ENCODE data around the gene UNC13B. TPM values are rescaled to one million over a fixed set of nuclear protein-coding genes. Genes with fewer than 3 reads are reported as not detected.
"Not testable (repeated sequence)": the region's sequence is repeated elsewhere in the genome, so short reads cannot be mapped to it uniquely, and the experiment has no call there.

The UNC13B gene
- total RNA-seq, 1 experiment from 2014 or later, result 9.8 TPM

- Histone ChIP-seq H3K79me2 (ENCODE audit: low read length) (no peaks in the 10 kb centered on the region), H3K27ac (ENCODE audit: low read length) (no peak overlapping the region), H3K4me3 (ENCODE audit: low read length) (no peak overlapping the region), H3K9ac (ENCODE audit: low read length) (no peak overlapping the region), H3F3A (ENCODE audit: low read length, unreplicated experiment) (no peaks in the 10 kb centered on the region), H3K27me3 (ENCODE audit: low read length) (no peaks in the 10 kb centered on the region), H2AFZ (ENCODE audit: low read length) (no peak overlapping the region), H4K20me1 (ENCODE audit: low read length) (no peaks in the 10 kb centered on the region), H3K4me1 (ENCODE audit: insufficient read depth, low read length) (no peaks in the 10 kb centered on the region), H3K36me3 (ENCODE audit: low read depth, low read length) (no peaks in the 10 kb centered on the region), H3K9me2 (replicated peaks; ENCODE audit: low read length) (no peaks in the 10 kb centered on the region), H3K4me2 (ENCODE audit: low read length) (no peak overlapping the region), H3K9me3 (ENCODE audit: low read length) (no peaks in the 10 kb centered on the region)
- intact Hi-C loops (cut with micrococcal nuclease), result no loop called here
- ChIA-PET POLR2A (ENCODE audit: unreplicated experiment) (no interaction called here), CTCF (no interaction called here)
- BruUV-seq (replicated peaks), result no TSS peak
- ATAC-seq, result no peak
- no peak for DNase-seq
- TF ChIP-seq EZH2 (IDR thresholded peaks at IDR 0.05; ENCODE audit: low read length, unreplicated experiment) (no peak), CTCF (conservative IDR thresholded peaks at IDR 0.05; ENCODE audit: low read depth, low read length) (no peak), EZH2phosphoT487 (IDR thresholded peaks at IDR 0.05; ENCODE audit: borderline replicate concordance, low read length) (no peak)
These were observed 24.9 kb upstream of the UNC13B start for GRCh38 chr9:35136866-35137265.

GRCh38 chr9:35140093-35140492 lies 21.7 kb upstream of the UNC13B start:
- no TSS peak for BruUV-seq (replicated peaks)
- H3K4me1 ChIP-seq (ENCODE audit: insufficient read depth, low read length), result no peaks in the 10 kb centered on the region
- no peaks in the 10 kb centered on the region for H3K36me3 ChIP-seq (ENCODE audit: low read depth, low read length)
- H3F3A ChIP-seq (ENCODE audit: low read length, unreplicated experiment), result no peaks in the 10 kb centered on the region
- H4K20me1 ChIP-seq (ENCODE audit: low read length), result no peaks in the 10 kb centered on the region
- no peak overlapping the region for H3K27ac ChIP-seq (ENCODE audit: low read length)
- H3K9ac ChIP-seq (ENCODE audit: low read length), result no peak overlapping the region
- H3K79me2 ChIP-seq (ENCODE audit: low read length), result no peaks in the 10 kb centered on the region
- POLR2A ChIA-PET (ENCODE audit: unreplicated experiment), result no interaction called here
- no peak overlapping the region for H2AFZ ChIP-seq (ENCODE audit: low read length)
- H3K27me3 ChIP-seq (ENCODE audit: low read length), result no peaks in the 10 kb centered on the region
- intact Hi-C loops (cut with micrococcal nuclease), result no loop called here
- H3K4me3 ChIP-seq (ENCODE audit: low read length), result no peak overlapping the region
- ATAC-seq (no peak), DNase-seq (no peak)
- no peaks in the 10 kb centered on the region for H3K9me2 ChIP-seq (replicated peaks; ENCODE audit: low read length)
- 0 out of 2 replicates have a peak, but pooled peaks cover 5% of the 10 kb centered on the region for H3K9me3 ChIP-seq (ENCODE audit: low read length)
- TF ChIP-seq CTCF (conservative IDR thresholded peaks at IDR 0.05; ENCODE audit: low read depth, low read length) (no peak), EZH2 (IDR thresholded peaks at IDR 0.05; ENCODE audit: low read length, unreplicated experiment) (no peak), EZH2phosphoT487 (IDR thresholded peaks at IDR 0.05; ENCODE audit: borderline replicate concordance, low read length) (no peak)
- H3K4me2 ChIP-seq (ENCODE audit: low read length), result no peak overlapping the region
- CTCF ChIA-PET, result no interaction called here

GRCh38 chr9:35142037-35142436 lies 19.8 kb upstream of the UNC13B start:
- Histone ChIP-seq H3K79me2 (ENCODE audit: low read length) (no peaks in the 10 kb centered on the region), H3K4me2 (ENCODE audit: low read length) (no peak overlapping the region), H2AFZ (ENCODE audit: low read length) (no peak overlapping the region), H4K20me1 (ENCODE audit: low read length) (no peaks in the 10 kb centered on the region), H3K9me3 (ENCODE audit: low read length) (0 out of 2 replicates have a peak, but pooled peaks cover 5% of the 10 kb centered on the region), H3K4me3 (ENCODE audit: low read length) (no peak overlapping the region), H3K9ac (ENCODE audit: low read length) (no peak overlapping the region), H3K36me3 (ENCODE audit: low read depth, low read length) (no peaks in the 10 kb centered on the region), H3K4me1 (ENCODE audit: insufficient read depth, low read length) (no peaks in the 10 kb centered on the region), H3F3A (ENCODE audit: low read length, unreplicated experiment) (no peaks in the 10 kb centered on the region), H3K9me2 (replicated peaks; ENCODE audit: low read length) (no peaks in the 10 kb centered on the region), H3K27me3 (ENCODE audit: low read length) (no peaks in the 10 kb centered on the region), H3K27ac (ENCODE audit: low read length) (no peak overlapping the region)
- ATAC-seq, result no peak
- TF ChIP-seq CTCF (conservative IDR thresholded peaks at IDR 0.05; ENCODE audit: low read depth, low read length) (no peak), EZH2phosphoT487 (IDR thresholded peaks at IDR 0.05; ENCODE audit: borderline replicate concordance, low read length) (no peak), EZH2 (IDR thresholded peaks at IDR 0.05; ENCODE audit: low read length, unreplicated experiment) (no peak)
- no peak for DNase-seq
- CTCF ChIA-PET, result no interaction called here
- BruUV-seq (replicated peaks), result no TSS peak
- intact Hi-C loops (cut with micrococcal nuclease), result no loop called here
- POLR2A ChIA-PET (ENCODE audit: unreplicated experiment), result no interaction called here

- H3K36me3 ChIP-seq (ENCODE audit: low read depth, low read length); intact Hi-C loops (cut with micrococcal nuclease); H3K9ac ChIP-seq (ENCODE audit: low read length); DNase-seq; H3K9me2 ChIP-seq (replicated peaks; ENCODE audit: low read length); H3K27me3 ChIP-seq (ENCODE audit: low read length); H3F3A ChIP-seq (ENCODE audit: low read length, unreplicated experiment); H3K4me1 ChIP-seq (ENCODE audit: insufficient read depth, low read length); CTCF ChIA-PET; ATAC-seq; H3K27ac ChIP-seq (ENCODE audit: low read length); H3K79me2 ChIP-seq (ENCODE audit: low read length); H4K20me1 ChIP-seq (ENCODE audit: low read length); H3K9me3 ChIP-seq (ENCODE audit: low read length); BruUV-seq (replicated peaks); POLR2A ChIA-PET (ENCODE audit: unreplicated experiment); H3K4me2 ChIP-seq (ENCODE audit: low read length); H2AFZ ChIP-seq (ENCODE audit: low read length); H3K4me3 ChIP-seq (ENCODE audit: low read length): not testable (repeated sequence)
These were observed 13.8 kb upstream of the UNC13B start for GRCh38 chr9:35147941-35148563.
